Measurements from ENCODE around the gene FALEC. TPM values are rescaled to one million over a fixed set of nuclear protein-coding genes. Genes with fewer than 3 reads are reported as not detected.

FALEC gene
- total RNA-seq: not detected

DNA sequence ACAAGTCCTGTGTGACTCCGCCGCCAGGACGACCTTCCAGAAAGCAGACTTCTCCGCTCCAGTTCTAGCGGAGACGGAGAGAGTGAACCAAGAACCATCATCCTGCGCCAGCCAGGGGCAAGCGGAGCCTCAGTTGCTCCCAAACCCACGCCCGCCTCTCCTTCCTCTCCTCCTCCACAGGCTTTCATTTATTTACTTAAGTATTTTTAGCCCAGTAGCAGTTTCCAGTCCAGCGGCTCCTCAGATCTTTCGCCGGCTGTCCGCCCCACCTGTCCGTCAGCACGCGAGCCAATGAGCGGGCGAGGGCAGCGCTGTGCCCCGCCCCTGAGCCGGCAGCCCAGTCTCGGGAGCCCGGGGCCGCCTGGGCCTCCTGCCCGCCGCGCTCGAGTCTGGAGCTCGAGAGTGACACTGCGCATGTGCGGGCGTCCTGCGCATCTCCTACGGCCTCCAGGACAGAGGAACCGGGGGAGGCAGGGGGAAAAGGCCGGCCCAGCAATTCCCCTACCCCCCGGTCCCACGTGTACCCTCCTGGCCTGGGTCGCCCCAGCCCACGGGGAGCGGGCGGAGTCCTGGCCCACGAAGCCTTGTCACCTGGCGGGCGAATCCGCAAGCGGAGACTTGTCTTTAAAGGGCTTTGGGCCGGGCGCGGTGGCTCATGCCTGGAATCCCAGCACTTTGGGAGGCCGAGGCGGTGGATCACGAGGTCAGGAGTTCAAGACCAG, at the start of gene FALEC:
Gene FALEC, plus strand, starts transcription at position 425 of the 722 bp plus-strand sequence.
- Histone ChIP-seq H3K4me1 (ENCODE audit: insufficient read depth, low read length) (peaks cover 20% of the 10 kb centered on the region), H3K4me3 (ENCODE audit: low read length) (peak within 1 kb of the TSS; percentile 52), H3K27me3 (ENCODE audit: insufficient read depth, low read length) (no peaks in the 10 kb centered on the region), H3K9me3 (ENCODE audit: low read depth, low read length) (no peaks in the 10 kb centered on the region)

DNA sequence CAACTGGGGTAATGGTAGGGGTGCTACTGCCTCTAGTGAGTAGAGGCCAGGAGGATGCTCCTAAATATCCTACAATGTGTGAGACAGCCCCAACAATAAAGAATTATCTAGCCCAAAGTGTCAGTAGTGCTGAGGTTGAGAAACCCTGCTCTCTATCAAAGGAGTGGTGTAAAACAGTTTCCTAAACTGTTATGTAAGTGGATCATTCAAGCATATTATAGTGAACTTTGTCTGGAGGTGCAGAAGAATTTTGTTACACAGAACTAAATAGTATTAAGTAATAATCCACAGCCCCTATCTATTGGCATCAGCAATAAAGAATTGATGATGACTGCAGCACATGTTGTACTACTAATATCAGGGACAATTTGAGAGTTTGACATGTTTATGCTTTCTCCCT, 48.6 kb upstream of the FALEC start:
- H3K9me3 ChIP-seq (ENCODE audit: low read depth, low read length): no peaks in the 10 kb centered on the region
- H3K4me3 ChIP-seq (ENCODE audit: low read length): no peak overlapping the region
- no peaks in the 10 kb centered on the region for H3K27me3 ChIP-seq (ENCODE audit: insufficient read depth, low read length)
- H3K4me1 ChIP-seq (ENCODE audit: insufficient read depth, low read length): no peaks in the 10 kb centered on the region

DNA sequence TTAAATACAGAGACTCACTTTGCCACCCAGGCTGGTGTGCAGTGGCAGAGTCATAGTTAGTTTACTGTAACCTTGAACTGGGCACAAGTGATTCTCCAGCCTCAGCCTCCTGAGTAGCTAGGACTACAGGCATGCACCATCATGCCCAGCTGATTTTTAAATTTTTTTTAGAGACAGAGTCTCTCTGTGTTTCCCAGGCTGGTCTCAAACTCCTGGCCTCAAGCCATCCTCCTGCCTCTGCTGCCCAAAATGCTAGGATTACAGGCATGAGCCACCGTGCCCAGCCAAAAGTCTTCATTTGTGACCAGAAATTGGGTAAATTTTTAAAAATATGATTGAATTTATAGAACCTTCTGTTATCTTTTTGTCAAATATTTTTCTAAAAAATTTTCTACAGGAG, 46.3 kb upstream of the FALEC start:
- Histone ChIP-seq H3K4me1 (ENCODE audit: insufficient read depth, low read length) (no peaks in the 10 kb centered on the region), H3K27me3 (ENCODE audit: insufficient read depth, low read length) (no peaks in the 10 kb centered on the region), H3K9me3 (ENCODE audit: low read depth, low read length) (no peaks in the 10 kb centered on the region), H3K4me3 (ENCODE audit: low read length) (no peak overlapping the region)

DNA sequence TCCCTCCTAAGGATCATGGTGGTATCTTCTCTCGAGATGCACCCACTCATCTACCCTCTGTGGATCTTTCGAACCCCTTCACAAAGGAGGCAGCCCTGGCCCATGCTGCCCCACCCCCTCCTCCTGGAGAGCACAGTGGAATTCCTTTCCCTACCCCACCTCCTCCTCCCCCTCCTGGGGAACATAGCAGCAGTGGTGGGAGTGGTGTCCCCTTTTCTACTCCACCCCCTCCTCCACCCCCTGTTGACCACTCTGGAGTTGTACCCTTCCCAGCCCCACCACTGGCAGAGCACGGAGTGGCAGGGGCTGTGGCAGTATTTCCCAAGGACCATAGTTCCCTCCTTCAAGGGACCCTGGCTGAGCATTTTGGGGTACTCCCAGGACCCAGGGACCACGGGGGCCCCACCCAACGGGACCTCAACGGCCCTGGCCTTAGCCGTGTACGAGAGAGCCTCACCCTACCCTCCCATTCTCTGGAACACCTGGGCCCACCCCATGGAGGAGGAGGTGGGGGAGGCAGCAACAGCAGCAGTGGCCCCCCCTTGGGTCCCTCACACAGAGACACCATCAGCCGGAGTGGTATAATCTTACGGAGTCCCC, 42.9 kb upstream of the FALEC start:
- Histone ChIP-seq H3K9me3 (ENCODE audit: low read depth, low read length) (no peaks in the 10 kb centered on the region), H3K27me3 (ENCODE audit: insufficient read depth, low read length) (no peaks in the 10 kb centered on the region), H3K4me3 (ENCODE audit: low read length) (no peak overlapping the region), H3K4me1 (ENCODE audit: insufficient read depth, low read length) (no peaks in the 10 kb centered on the region)

DNA sequence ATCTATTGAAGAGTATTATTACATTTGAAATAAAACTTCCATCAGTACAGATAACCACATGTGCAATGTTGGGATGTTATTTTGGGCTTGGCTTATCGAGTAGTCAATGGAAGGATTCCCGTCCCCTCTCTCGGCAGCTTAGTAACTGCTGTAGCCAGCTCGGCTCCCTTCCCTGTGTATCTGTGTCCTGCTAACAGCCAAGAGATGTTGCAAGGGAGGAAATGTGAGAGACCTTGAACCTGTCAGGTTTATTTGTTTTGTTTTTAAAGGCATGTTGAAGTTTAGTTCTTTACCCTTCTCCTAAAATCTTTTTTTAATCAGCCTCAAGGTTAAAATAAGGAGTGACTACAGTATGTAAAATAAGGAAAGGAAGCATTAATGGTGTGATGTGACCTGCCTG, 41.9 kb upstream of the FALEC start:
- no peak overlapping the region for H3K4me3 ChIP-seq (ENCODE audit: low read length)
- no peaks in the 10 kb centered on the region for H3K9me3 ChIP-seq (ENCODE audit: low read depth, low read length)
- H3K27me3 ChIP-seq (ENCODE audit: insufficient read depth, low read length): no peaks in the 10 kb centered on the region
- no peaks in the 10 kb centered on the region for H3K4me1 ChIP-seq (ENCODE audit: insufficient read depth, low read length)

DNA sequence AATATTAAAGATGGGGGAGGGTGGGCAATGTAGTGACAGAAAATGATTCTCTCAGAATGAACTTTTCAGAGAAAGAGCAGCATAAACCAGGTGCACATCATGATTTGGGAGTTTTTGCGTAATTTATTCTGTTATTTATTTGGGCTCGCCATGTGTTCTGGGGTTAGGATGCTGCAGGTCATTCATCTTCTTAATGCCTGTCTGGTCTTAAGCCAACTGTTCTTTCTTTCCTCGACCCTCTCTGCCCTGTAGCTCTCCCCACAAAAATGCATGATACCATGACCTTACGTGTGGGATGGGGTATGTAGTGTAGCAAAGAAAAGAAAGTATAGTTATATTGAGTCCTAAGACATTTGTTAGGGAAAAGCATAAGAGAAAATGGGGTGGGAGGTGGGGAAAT, 40.7 kb upstream of the FALEC start:
- H3K9me3 ChIP-seq (ENCODE audit: low read depth, low read length): no peaks in the 10 kb centered on the region
- H3K4me3 ChIP-seq (ENCODE audit: low read length): no peak overlapping the region
- H3K4me1 ChIP-seq (ENCODE audit: insufficient read depth, low read length): no peaks in the 10 kb centered on the region
- no peaks in the 10 kb centered on the region for H3K27me3 ChIP-seq (ENCODE audit: insufficient read depth, low read length)

DNA sequence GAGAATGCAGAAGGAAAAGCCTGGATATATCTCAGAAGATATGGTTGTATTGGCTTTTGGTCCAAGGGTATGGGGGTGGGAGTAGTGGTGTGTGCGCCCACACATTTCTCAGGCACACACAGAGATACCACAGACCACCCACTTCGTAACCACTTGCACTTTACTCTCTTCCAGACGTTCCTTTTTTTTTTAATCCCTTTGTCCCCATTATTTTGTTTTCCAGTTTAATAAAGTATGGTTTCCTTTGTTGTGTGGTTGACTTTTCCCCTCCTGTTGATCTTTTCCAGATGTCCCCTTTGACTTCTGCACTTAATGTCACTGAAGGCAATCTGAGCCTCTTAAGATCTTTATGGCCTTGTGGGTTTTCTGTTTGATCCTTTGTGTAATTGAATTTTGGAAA, 38.8 kb upstream of the FALEC start:
- Histone ChIP-seq H3K4me3 (ENCODE audit: low read length) (no peak overlapping the region), H3K9me3 (ENCODE audit: low read depth, low read length) (no peaks in the 10 kb centered on the region), H3K27me3 (ENCODE audit: insufficient read depth, low read length) (no peaks in the 10 kb centered on the region), H3K4me1 (ENCODE audit: insufficient read depth, low read length) (no peaks in the 10 kb centered on the region)

DNA sequence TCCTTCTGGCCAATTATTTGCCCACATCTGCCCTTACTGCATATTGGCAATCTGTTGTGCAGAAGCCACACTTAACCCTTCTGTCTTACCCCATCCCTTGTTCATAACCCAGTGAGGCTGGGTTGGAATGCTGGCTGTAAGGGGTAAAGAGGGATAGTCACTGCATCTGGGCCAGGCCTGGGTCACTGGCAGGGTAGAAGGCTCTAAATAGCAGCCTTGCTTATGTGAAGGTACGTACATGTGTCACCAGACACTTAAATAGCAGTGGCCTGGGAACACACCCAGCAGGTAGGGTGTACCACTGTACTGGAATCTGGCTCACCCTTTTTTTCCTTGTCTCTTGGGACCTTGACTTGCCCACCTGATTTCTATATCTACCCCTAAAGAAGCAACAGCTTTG, 38.2 kb upstream of the FALEC start:
- Histone ChIP-seq H3K4me1 (ENCODE audit: insufficient read depth, low read length) (no peaks in the 10 kb centered on the region), H3K9me3 (ENCODE audit: low read depth, low read length) (no peaks in the 10 kb centered on the region), H3K4me3 (ENCODE audit: low read length) (no peak overlapping the region), H3K27me3 (ENCODE audit: insufficient read depth, low read length) (no peaks in the 10 kb centered on the region)

DNA sequence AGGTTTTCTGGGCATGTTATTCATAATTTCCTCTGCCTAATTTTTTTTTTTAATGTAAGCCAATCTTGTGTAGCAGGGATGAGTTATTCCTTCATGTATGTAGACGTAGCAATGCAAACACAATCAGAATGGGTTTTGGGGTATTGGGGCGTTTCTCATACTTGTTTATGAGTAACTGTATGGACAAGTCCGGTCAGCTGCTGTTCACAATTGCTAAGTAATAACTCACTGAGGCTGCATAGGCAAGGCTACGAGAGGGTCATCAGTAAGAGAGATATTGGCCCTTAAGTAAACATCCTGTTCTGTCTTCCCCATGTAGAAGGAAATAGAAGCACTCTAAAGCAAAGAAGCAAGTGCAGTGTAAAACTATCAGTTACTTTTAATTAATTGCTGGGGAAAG, 37.8 kb upstream of the FALEC start:
- Histone ChIP-seq H3K9me3 (ENCODE audit: low read depth, low read length) (no peaks in the 10 kb centered on the region), H3K27me3 (ENCODE audit: insufficient read depth, low read length) (no peaks in the 10 kb centered on the region), H3K4me3 (ENCODE audit: low read length) (no peak overlapping the region), H3K4me1 (ENCODE audit: insufficient read depth, low read length) (no peaks in the 10 kb centered on the region)

DNA sequence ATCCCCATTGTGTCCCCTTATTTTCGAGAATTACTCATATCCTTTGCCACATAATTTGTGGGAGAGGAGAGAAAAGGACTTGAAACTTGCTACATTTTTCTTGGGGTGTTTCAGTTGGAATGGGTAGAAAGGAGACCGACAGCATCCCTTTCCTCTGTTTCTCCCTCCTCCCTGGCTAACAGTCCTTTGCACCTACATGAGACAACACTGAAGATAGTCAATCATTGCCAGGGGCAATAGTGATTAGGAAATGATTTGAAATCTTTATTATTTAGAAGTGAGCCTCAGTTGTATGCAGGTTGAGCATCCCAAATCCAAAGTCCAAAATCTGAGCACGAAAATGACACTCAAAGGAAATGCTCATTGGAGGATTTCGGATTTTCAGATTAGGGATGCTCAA, 36.2 kb upstream of the FALEC start:
- no peaks in the 10 kb centered on the region for H3K4me1 ChIP-seq (ENCODE audit: insufficient read depth, low read length)

DNA sequence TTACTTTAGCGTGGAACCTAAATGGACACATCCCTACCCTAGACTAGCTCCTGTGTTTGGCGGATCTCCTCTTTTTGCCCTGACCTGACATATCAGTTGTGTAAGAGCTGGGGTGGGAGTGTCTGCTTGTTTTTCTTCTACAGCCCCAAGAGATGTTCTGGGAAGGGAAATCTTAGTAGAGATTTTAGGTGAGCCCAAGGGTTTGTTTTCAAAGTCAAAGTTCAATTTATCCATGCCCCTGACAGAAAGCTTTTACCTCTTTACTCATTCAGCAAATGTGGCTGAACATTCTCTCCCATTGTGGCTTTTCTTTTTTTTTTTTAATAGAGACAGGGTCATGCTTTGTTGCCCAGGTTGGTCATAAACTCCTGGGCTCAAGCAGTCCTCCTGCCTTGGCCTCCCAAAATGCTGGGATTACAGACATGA, 35.6 kb upstream of the FALEC start:
- Histone ChIP-seq H3K4me1 (ENCODE audit: insufficient read depth, low read length) (no peaks in the 10 kb centered on the region), H3K4me3 (ENCODE audit: low read length) (no peak overlapping the region), H3K9me3 (ENCODE audit: low read depth, low read length) (no peaks in the 10 kb centered on the region), H3K27me3 (ENCODE audit: insufficient read depth, low read length) (no peaks in the 10 kb centered on the region)

More for the DNA sequence above, 36.2 kb upstream of the FALEC start:
- H3K27me3 ChIP-seq (ENCODE audit: insufficient read depth, low read length): no peaks in the 10 kb centered on the region
- H3K9me3 ChIP-seq (ENCODE audit: low read depth, low read length): no peaks in the 10 kb centered on the region
- H3K4me3 ChIP-seq (ENCODE audit: low read length): no peak overlapping the region

DNA sequence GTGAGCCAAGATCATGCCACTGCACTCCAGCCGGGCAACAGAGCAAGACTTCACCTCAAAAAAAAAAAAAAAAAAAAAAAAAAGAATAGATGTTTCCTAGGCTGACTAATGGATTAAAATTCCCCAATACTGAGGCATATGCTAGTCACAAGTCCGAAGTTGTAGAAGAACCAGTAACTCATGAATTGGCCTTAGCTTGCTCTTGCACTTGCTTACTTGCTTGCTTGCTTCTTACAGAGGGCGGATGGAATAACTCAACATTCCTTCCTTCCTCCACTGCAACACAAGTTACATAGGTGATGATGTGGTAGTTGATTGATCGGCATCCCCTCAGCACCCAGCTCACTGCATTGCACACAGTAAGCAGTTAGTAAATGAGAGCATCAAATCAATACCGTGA, 31.1 kb upstream of the FALEC start:
- no peaks in the 10 kb centered on the region for H3K27me3 ChIP-seq (ENCODE audit: insufficient read depth, low read length)
- H3K4me1 ChIP-seq (ENCODE audit: insufficient read depth, low read length): peaks cover 9% of the 10 kb centered on the region
- no peaks in the 10 kb centered on the region for H3K9me3 ChIP-seq (ENCODE audit: low read depth, low read length)
- no peak overlapping the region for H3K4me3 ChIP-seq (ENCODE audit: low read length)

DNA sequence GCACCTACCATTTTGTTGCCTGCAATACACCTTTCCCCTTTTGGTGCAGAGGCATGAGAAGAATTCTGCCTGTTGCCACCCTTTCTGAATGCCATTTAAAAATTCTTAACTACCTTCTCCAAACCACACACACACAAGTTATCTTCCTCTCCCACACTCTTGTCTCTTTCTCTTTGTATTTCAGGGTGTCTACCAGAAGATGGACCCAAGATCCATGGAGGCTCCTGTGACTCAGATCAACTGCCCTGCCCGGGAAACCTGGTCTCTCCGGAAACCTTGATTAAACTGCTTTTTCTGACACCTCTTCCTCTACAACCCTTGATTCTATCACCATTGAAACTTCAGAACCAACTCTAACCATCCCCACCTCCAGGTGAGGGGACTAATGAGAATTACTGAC, 30.7 kb upstream of the FALEC start:
- Histone ChIP-seq H3K27me3 (ENCODE audit: insufficient read depth, low read length) (no peaks in the 10 kb centered on the region), H3K4me1 (ENCODE audit: insufficient read depth, low read length) (peaks cover 9% of the 10 kb centered on the region), H3K4me3 (ENCODE audit: low read length) (no peak overlapping the region), H3K9me3 (ENCODE audit: low read depth, low read length) (no peaks in the 10 kb centered on the region)

DNA sequence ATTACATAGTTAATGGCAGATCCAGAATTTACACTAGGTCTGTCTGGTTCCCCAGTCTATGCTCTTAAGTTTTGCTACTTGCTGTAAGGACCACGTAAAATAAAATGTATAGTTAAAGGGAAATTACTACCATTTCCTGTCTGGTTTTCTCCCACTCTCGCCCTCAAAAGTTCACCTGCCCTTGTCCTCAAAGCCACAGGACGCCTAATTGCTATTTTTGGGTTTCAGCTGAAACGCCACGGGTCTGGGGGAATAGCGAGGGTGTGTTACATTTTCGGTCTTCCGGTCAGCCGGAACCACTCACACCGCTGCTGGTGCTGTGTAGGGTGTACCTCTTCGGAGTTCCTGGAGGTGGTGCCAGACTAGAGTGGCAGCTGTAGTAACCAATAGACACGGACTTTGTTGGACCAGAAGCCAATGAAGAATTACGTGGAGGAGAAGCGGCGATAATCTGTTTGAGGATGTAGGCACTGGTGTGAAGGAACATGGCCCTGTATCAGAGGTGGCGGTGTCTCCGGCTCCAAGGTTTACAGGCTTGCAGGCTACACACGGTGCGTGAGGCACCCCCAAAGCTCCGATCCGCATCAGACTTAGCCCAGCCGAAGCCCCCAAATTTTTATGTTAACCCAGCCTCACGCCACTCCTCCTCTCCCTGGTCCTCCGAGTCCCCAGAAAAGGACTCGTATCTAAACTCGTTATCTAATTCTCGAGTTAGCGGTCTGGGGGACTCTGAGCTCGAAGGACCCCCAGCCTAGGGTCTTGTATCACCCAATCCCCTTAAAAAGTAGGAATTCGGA, 28.4 kb upstream of the FALEC start, which contains the start of gene TARS2:
Gene TARS2, plus strand, starts transcription at position 454 of the 797 bp plus-strand sequence. Its CDS starts 32 bp downstream, at position 486.
- peaks cover 9% of the 10 kb centered on the region for H3K4me1 ChIP-seq (ENCODE audit: insufficient read depth, low read length)
- H3K9me3 ChIP-seq (ENCODE audit: low read depth, low read length): no peaks in the 10 kb centered on the region
- no peaks in the 10 kb centered on the region for H3K27me3 ChIP-seq (ENCODE audit: insufficient read depth, low read length)
- H3K4me3 ChIP-seq (ENCODE audit: low read length): peak within 1 kb of the TSS; percentile 86

DNA sequence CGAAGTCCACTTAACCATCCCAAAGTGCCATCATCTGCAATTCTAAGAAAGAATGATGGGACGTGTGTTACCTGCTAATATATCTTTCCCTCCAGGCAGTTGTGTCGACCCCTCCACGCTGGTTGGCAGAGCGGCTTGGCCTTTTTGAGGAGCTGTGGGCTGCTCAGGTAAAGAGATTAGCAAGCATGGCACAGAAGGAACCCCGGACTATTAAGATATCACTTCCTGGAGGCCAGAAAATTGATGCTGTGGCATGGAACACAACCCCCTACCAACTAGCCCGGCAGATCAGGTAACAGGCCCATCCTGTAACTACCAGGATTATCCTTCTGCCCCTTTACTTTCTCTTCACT, 27.8 kb upstream of the FALEC start:
- Histone ChIP-seq H3K4me1 (ENCODE audit: insufficient read depth, low read length) (peaks cover 9% of the 10 kb centered on the region), H3K9me3 (ENCODE audit: low read depth, low read length) (no peaks in the 10 kb centered on the region), H3K4me3 (ENCODE audit: low read length) (peak overlapping the region; percentile 86), H3K27me3 (ENCODE audit: insufficient read depth, low read length) (no peaks in the 10 kb centered on the region)

Measured in mononuclear cell (primary cell).